Measurements from ENCODE around the gene POPDC3. TPM values are rescaled to one million over a fixed set of nuclear protein-coding genes. Genes with fewer than 3 reads are reported as not detected.

Gene POPDC3
- total RNA-seq, 1 experiment from 2014 or later, result 7.9 TPM

Other genes starting within 250 kb of the POPDC3 start
- not detected in 2 replicates for gene LIN28B, start 222.9 kb downstream of the POPDC3 start, total RNA-seq (2022)
- gene PREP, start 223.1 kb upstream of the POPDC3 start, total RNA-seq (2022), result 57.8 and 67.6 TPM in 2 replicates